ENCODE data around the gene TCHP. TPM values are rescaled to one million over a fixed set of nuclear protein-coding genes. Genes with fewer than 3 reads are reported as not detected.

TCHP gene
- total RNA-seq, 1 donor from 2014 or later: 31.1 TPM

DNA sequence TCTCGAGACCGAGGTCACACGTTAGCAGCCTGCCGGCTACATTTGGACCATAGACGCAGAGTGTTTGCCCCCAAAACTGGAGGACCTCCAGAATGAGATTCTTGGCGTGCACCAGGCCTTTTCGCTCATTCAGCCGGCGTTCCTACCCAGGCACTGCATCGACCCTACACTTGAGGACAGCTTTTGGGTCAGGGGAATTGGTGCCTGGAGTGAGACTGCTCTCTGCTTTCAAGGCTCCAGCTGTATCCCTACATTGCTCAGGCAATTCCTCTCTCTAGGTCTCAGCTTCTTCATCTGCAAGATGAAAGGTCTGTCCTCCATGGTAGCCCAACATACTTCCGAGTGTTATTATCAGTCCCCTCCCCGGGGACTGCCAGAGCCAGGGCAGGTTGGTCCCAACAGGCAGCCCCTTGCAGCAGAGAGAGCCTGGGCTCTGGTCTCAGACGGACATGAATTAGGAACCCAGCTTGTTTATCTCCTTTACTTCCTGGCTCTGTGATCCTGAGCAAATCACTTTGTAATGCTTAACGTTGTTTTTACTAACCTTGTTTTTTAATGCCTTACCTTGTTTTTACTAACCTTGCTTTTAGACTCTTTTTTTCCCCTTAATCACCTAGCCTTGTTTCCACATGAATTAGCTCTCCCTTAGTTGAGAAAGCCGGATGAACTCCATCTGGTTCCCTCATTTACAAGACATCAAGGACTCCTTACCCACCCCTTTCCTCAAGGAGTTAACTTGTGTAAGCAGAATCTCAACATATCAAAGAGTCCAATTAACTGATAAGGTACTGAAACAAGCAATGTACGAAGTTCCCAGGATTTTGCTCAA, 892 bp downstream of the TCHP start:
- intact Hi-C loops (cut with micrococcal nuclease): loop anchor here (1.0 to 2.0 kb wide), 3 partner anchors 13 to 48 kb away; partner anchors contain the start of gene GLTP
- Mint-ChIP-seq H3K4me1 (ENCODE audit: low read depth) (peaks cover 19% of the 10 kb centered on the region), H3K27ac (peak overlapping the region; percentile 91), H3K9me3 (no peaks in the 10 kb centered on the region), H3K36me3 (ENCODE audit: low read depth) (peaks cover 22% of the 10 kb centered on the region), H3K27me3 (ENCODE audit: insufficient read depth) (no peaks in the 10 kb centered on the region), H3K4me3 (peak overlapping the region; percentile 95)
- DNase-seq (ENCODE audit: low spot score): no peak

GRCh38 chr12:109902891-109903418, 2.9 kb downstream of the TCHP start:
- H3K36me3 Mint-ChIP-seq (ENCODE audit: low read depth): peaks cover 40% of the 10 kb centered on the region
- H3K4me3 Mint-ChIP-seq: no peak overlapping the region
- H3K27me3 Mint-ChIP-seq (ENCODE audit: insufficient read depth): no peaks in the 10 kb centered on the region
- H3K4me1 Mint-ChIP-seq (ENCODE audit: low read depth): peaks cover 19% of the 10 kb centered on the region
- no peak for DNase-seq (ENCODE audit: low spot score)
- intact Hi-C loops (cut with micrococcal nuclease): no loop called here
- H3K27ac Mint-ChIP-seq: no peak overlapping the region
- no peaks in the 10 kb centered on the region for H3K9me3 Mint-ChIP-seq

GRCh38 chr12:109905301-109905700, 5.2 kb downstream of the TCHP start:
- no peak for DNase-seq (ENCODE audit: low spot score)
- H3K4me1 Mint-ChIP-seq (ENCODE audit: low read depth): peaks cover 14% of the 10 kb centered on the region
- H3K9me3 Mint-ChIP-seq: no peaks in the 10 kb centered on the region
- no peak overlapping the region for H3K27ac Mint-ChIP-seq
- no peaks in the 10 kb centered on the region for H3K27me3 Mint-ChIP-seq (ENCODE audit: insufficient read depth)
- intact Hi-C loops (cut with micrococcal nuclease): no loop called here
- peaks cover 50% of the 10 kb centered on the region for H3K36me3 Mint-ChIP-seq (ENCODE audit: low read depth)
- no peak overlapping the region for H3K4me3 Mint-ChIP-seq

DNA sequence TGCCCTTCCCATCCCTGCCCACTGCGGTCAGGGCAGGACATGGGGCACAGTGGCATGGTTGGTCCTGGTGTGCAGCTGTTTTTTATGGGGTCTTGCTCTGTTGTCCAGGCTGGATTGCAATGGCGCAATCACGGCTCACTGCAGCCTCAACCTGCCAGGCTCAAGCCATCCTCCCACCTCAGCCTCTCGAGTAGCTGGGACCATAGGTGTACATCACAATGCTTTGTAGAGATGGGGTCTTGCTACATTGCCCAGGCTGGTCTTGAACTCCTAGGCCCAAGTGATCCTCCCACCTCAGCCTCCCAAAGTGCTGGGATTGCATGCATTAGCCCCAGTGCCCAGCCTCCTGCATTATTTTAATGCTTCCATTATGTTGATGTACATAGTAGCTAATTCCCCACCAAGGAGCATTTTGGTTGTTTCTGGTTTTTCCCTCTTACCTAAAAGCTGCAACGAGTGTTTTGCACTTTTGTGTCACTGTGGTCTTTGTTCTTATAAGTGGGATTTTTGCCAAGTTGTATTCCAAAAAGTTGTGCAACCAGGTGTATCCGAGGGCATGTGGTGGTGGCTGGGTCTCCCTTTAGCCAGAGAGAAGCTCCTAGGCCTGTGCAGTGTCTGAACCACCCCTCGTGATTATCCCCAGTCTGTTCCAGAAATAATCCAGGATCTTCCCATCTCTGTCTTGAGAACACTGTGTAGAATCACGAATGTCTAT, 10.3 kb downstream of the TCHP start:
- intact Hi-C loops (cut with micrococcal nuclease): no loop called here
- no peaks in the 10 kb centered on the region for H3K27me3 Mint-ChIP-seq (ENCODE audit: insufficient read depth)
- no peak overlapping the region for H3K4me3 Mint-ChIP-seq
- H3K9me3 Mint-ChIP-seq: no peaks in the 10 kb centered on the region
- DNase-seq (ENCODE audit: low spot score): no peak
- peaks cover 54% of the 10 kb centered on the region for H3K36me3 Mint-ChIP-seq (ENCODE audit: low read depth)
- H3K27ac Mint-ChIP-seq: no peak overlapping the region
- no peaks in the 10 kb centered on the region for H3K4me1 Mint-ChIP-seq (ENCODE audit: low read depth)

- intact Hi-C loops (cut with micrococcal nuclease): no loop called here
- peaks cover 56% of the 10 kb centered on the region for H3K36me3 Mint-ChIP-seq (ENCODE audit: low read depth)
- no peak for DNase-seq (ENCODE audit: low spot score)
- H3K27me3 Mint-ChIP-seq (ENCODE audit: insufficient read depth): no peaks in the 10 kb centered on the region
- H3K4me3 Mint-ChIP-seq: no peak overlapping the region
- no peaks in the 10 kb centered on the region for H3K4me1 Mint-ChIP-seq (ENCODE audit: low read depth)
- H3K9me3 Mint-ChIP-seq: no peaks in the 10 kb centered on the region
- no peak overlapping the region for H3K27ac Mint-ChIP-seq
Observed at GRCh38 chr12:109910969-109911348, 10.9 kb downstream of the TCHP start.

DNA sequence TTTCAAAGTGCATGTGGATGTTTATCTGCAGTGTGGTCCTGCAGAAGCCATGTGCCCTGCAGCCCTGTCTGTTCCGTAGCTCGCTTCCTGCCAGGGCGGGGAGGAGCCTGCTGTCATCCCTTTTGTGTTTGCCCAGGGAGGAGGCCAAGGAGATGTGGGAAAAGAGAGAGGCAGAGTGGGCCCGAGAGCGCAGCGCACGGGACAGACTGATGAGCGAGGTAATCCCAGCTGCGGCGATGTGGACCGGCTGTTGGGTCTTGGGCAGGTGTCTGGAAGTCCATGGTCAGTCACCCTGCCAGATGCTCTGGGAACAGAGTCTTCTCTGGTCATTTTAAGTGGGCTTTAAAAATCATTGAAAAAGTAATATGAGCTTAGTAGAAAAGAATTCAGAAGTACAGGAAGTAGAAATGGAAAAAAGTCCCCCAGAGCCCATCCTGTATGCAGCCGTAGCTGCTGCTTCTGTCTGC, 12.8 kb downstream of the TCHP start:
- no peak overlapping the region for H3K27ac Mint-ChIP-seq
- H3K27me3 Mint-ChIP-seq (ENCODE audit: insufficient read depth): no peaks in the 10 kb centered on the region
- no peaks in the 10 kb centered on the region for H3K4me1 Mint-ChIP-seq (ENCODE audit: low read depth)
- peaks cover 53% of the 10 kb centered on the region for H3K36me3 Mint-ChIP-seq (ENCODE audit: low read depth)
- no peak overlapping the region for H3K4me3 Mint-ChIP-seq
- no peaks in the 10 kb centered on the region for H3K9me3 Mint-ChIP-seq
- DNase-seq (ENCODE audit: low spot score): no peak
- intact Hi-C loops (cut with micrococcal nuclease): no loop called here

DNA sequence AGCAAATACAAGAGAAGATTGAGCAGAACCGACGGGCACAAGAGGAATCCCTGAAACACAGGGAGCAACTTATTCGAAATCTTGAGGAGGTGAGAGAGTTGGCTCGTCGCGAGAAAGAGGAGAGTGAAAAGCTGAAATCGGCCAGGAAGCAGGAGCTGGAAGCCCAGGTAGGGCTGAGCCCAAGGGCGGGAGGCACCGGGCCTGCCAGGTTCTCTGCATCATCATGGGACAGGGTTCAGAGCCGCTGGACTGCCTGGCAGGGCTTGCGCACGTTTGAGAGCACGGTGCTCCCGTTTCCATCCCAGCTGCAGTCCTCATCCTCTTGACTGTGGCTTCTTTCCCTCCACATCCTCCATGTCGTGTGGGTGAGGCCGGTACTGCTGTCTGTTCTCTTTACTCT, 14.4 kb downstream of the TCHP start:
- Mint-ChIP-seq H3K4me1 (ENCODE audit: low read depth) (no peaks in the 10 kb centered on the region), H3K9me3 (no peaks in the 10 kb centered on the region), H3K27ac (no peak overlapping the region), H3K27me3 (ENCODE audit: insufficient read depth) (no peaks in the 10 kb centered on the region), H3K36me3 (ENCODE audit: low read depth) (peaks cover 46% of the 10 kb centered on the region), H3K4me3 (no peak overlapping the region)
- no peak for DNase-seq (ENCODE audit: low spot score)
- intact Hi-C loops (cut with micrococcal nuclease): no loop called here

- Mint-ChIP-seq H3K9me3 (no peaks in the 10 kb centered on the region), H3K27ac (no peak overlapping the region), H3K4me3 (no peak overlapping the region), H3K36me3 (ENCODE audit: low read depth) (peaks cover 49% of the 10 kb centered on the region), H3K4me1 (ENCODE audit: low read depth) (no peaks in the 10 kb centered on the region), H3K27me3 (ENCODE audit: insufficient read depth) (no peaks in the 10 kb centered on the region)
- no peak for DNase-seq (ENCODE audit: low spot score)
- intact Hi-C loops (cut with micrococcal nuclease): no loop called here
Observed at GRCh38 chr12:109915171-109916040, 15.3 kb downstream of the TCHP start.

- no peak overlapping the region for H3K4me3 Mint-ChIP-seq
- H3K4me1 Mint-ChIP-seq (ENCODE audit: low read depth): no peaks in the 10 kb centered on the region
- peaks cover 50% of the 10 kb centered on the region for H3K36me3 Mint-ChIP-seq (ENCODE audit: low read depth)
- no peak for DNase-seq (ENCODE audit: low spot score)
- H3K27ac Mint-ChIP-seq: no peak overlapping the region
- H3K9me3 Mint-ChIP-seq: no peaks in the 10 kb centered on the region
- intact Hi-C loops (cut with micrococcal nuclease): no loop called here
- no peaks in the 10 kb centered on the region for H3K27me3 Mint-ChIP-seq (ENCODE audit: insufficient read depth)
Observed at GRCh38 chr12:109916045-109916444, 16.0 kb downstream of the TCHP start.

- no peaks in the 10 kb centered on the region for H3K9me3 Mint-ChIP-seq
- H3K4me1 Mint-ChIP-seq (ENCODE audit: low read depth): no peaks in the 10 kb centered on the region
- intact Hi-C loops (cut with micrococcal nuclease): no loop called here
- peaks cover 40% of the 10 kb centered on the region for H3K36me3 Mint-ChIP-seq (ENCODE audit: low read depth)
- H3K4me3 Mint-ChIP-seq: no peak overlapping the region
- H3K27me3 Mint-ChIP-seq (ENCODE audit: insufficient read depth): no peaks in the 10 kb centered on the region
- H3K27ac Mint-ChIP-seq: no peak overlapping the region
- no peak for DNase-seq (ENCODE audit: low spot score)
Observed at GRCh38 chr12:109919456-109919855, 19.4 kb downstream of the TCHP start.

DNA sequence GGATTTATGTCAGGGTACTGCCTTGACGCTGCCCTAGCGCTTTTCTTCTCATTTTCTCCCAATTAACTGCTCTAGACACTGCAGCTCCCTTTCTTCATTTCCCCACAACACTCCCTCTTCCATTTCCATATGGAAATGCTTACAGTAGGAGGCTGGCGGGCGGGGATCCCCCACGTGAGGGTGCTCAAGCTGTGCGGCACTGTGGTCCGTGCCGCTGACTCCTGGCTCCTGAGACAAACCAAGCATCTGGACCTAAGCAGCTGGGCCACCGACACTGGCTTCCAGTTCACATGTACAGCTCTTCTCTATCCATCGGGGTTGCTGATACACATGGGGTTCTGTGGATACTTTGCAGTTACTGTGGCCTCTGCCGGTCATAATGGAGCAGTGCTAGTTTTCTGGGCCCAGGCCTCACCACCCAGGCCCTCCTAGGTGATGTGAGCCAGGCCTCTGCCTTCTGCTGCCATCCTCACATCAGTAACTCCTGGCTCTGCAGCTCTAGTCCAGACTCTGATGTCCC, 20.2 kb downstream of the TCHP start:
- H3K4me1 Mint-ChIP-seq (ENCODE audit: low read depth): no peaks in the 10 kb centered on the region
- H3K27ac Mint-ChIP-seq: no peak overlapping the region
- H3K4me3 Mint-ChIP-seq: no peak overlapping the region
- DNase-seq (ENCODE audit: low spot score): no peak
- H3K36me3 Mint-ChIP-seq (ENCODE audit: low read depth): peaks cover 41% of the 10 kb centered on the region
- intact Hi-C loops (cut with micrococcal nuclease): no loop called here
- no peaks in the 10 kb centered on the region for H3K9me3 Mint-ChIP-seq
- no peaks in the 10 kb centered on the region for H3K27me3 Mint-ChIP-seq (ENCODE audit: insufficient read depth)

DNA sequence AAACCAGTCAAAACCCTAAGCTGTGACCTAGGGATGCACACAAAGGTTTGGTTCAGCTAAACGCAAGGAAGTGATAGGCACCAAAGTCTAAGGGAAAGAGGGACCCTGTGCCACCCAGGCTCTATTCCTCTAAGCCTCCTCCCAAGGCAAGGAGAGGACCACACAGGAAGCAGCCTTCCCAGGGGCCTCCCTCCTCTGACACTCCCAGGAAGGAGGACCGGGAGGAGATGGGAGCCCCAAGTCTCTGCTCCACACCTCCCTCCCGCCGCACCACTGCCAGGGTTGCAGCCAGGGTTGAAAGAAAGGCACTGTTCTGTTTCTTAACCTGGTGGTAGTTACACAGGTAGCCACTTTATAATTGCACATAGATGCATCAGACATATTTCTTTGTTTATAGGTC, 21.9 kb downstream of the TCHP start:
- H3K27ac Mint-ChIP-seq: no peak overlapping the region
- H3K27me3 Mint-ChIP-seq (ENCODE audit: insufficient read depth): no peaks in the 10 kb centered on the region

More for the DNA sequence above, 21.9 kb downstream of the TCHP start:
- no peak for DNase-seq (ENCODE audit: low spot score)
- H3K36me3 Mint-ChIP-seq (ENCODE audit: low read depth): peaks cover 29% of the 10 kb centered on the region
- H3K9me3 Mint-ChIP-seq: no peaks in the 10 kb centered on the region
- intact Hi-C loops (cut with micrococcal nuclease): no loop called here
- no peak overlapping the region for H3K4me3 Mint-ChIP-seq
- no peaks in the 10 kb centered on the region for H3K4me1 Mint-ChIP-seq (ENCODE audit: low read depth)

Measured in activated T-helper 1 cell treated with anti-CD3 and anti-CD28 coated beads, Interleukin-12 subunit alpha, Interleukin-12 subunit beta, Interleukin-2, Interleukin-4 antibody, amounts not matched to agents 30 ng/mL and 10 ng/mL and 1 ng/mL, durations not matched to agents 14 hours and 24 hours and 36 hours (primary cell).